Measurements from ENCODE around the gene RELN. TPM values are rescaled to one million over a fixed set of nuclear protein-coding genes. Genes with fewer than 3 reads are reported as not detected.
A peak's percentile ranks its signal among the peaks of the same experiment; 100 is the strongest.

RELN gene
- total and polyA plus RNA-seq, 9 of the 15 experiments (the other 6 are each of a cell fraction or from before 2014, with no cell fraction given), result 12.9 to 43.2 (median 18.1) TPM

DNA sequence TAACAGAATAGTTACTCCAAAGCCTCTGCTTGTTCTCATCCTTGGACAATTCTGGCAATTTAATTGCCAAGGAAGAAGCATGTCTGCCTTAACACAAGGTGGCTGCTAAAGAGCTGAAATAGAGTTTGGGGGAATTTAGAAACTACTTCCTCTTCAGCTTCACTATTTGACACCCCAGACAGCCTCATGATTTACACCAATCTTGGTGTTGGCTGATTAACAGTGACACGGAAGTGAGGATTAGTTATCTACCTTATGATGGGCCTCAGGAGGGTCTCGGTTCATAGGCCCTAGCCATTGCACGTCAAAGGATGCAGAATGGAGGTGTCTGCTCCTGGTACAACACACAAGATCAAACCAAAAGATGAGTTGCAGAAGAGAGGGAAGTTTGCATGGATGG lies 102.4 kb downstream of the RELN start:
- ATAC-seq (peak; percentile 25), FAIRE-seq (peak; percentile 70), DNase-seq (ENCODE audit: extremely low read depth in 1 of 4, low spot score in 3 of 4) (peak in 2 of 4 experiments; percentile 26 to 62)
- Histone ChIP-seq H3K9ac (ENCODE audit: insufficient read depth in 1 of 2, low read depth in 2 of 2, low read length in 2 of 2) (no peak overlapping the region), H4K20me1 (replicated peaks; ENCODE audit: control insufficient read depth, insufficient read depth, low read length) (no peaks in the 10 kb centered on the region), H3K4me3 (no peak overlapping the region), H3K27me3 (ENCODE audit: control insufficient read depth in 2 of 2, insufficient read depth in 2 of 2, low read length in 2 of 2) (no peaks in the 10 kb centered on the region), H2AFZ (ENCODE audit: low read depth, low read length) (peak overlapping the region; percentile 0; the same call in 1 of the 2 replicates), H3K4me1 (replicated peaks in 1 of 2; ENCODE audit: control insufficient read depth in 2 of 2, insufficient read depth in 2 of 2, low read length in 2 of 2) (peaks cover 4 to 23% of the 10 kb centered on the region in 2 experiments; a peak in 3 of 5 replicates), H3K4me2 (ENCODE audit: insufficient read depth, low read length) (peak overlapping the region; percentile 15; the same call in 1 of the 2 replicates), H3K36me3 (ENCODE audit: control insufficient read depth, insufficient read depth, low read length) (no peaks in the 10 kb centered on the region), H3K9me3 (replicated peaks; ENCODE audit: control insufficient read depth, insufficient read depth, low read depth, low read length) (no peaks in the 10 kb centered on the region), H3K27ac (ENCODE audit: extremely low read depth, low read depth, low read length) (no peak overlapping the region), H3K9me1 (ENCODE audit: control insufficient read depth, insufficient read depth, low read length) (no peaks in the 10 kb centered on the region), H3K79me2 (ENCODE audit: control insufficient read depth, insufficient read depth, low read length) (no peaks in the 10 kb centered on the region; the same call in 2 of the 3 replicates)
- no TSS peak for BruUV-seq (replicated peaks)
- in situ Hi-C loops (cut with MboI), result no loop called here
- ChIA-PET POLR2A (no interaction called here), CTCF (ENCODE audit: low intra/inter-chr PET ratio) (no interaction called here)
- 0% methylated on average over 3 of the region's 3 CpGs for WGBS (ENCODE audit: insufficient coverage, low coverage, missing lambda C conversion rate)
- intact Hi-C loops (cut with micrococcal nuclease), result loop anchor here (10.0 kb wide), 1 partner anchor 208 kb away; no protein-coding TSS in a partner anchor
- peak; percentile 63 for TF ChIP-seq CBFA2T3 (IDR thresholded peaks at IDR 0.05)
- no peak for TF ChIP-seq ZNF449 (CRISPR knock-in tag; IDR thresholded peaks at IDR 0.05)
- peak; percentile 93 for TF ChIP-seq PKNOX1 (IDR thresholded peaks at IDR 0.05)
- no peak for TF ChIP-seq NONO (IDR thresholded peaks at IDR 0.05; ENCODE audit: low read depth in 2 of 2, low read length in 1 of 2)
- 0 out of 2 replicates have a peak, but pooled peaks have one; percentile 28 for TF ChIP-seq SMARCA4 (IDR thresholded peaks at IDR 0.05)
- TF ChIP-seq, protein P1, sequence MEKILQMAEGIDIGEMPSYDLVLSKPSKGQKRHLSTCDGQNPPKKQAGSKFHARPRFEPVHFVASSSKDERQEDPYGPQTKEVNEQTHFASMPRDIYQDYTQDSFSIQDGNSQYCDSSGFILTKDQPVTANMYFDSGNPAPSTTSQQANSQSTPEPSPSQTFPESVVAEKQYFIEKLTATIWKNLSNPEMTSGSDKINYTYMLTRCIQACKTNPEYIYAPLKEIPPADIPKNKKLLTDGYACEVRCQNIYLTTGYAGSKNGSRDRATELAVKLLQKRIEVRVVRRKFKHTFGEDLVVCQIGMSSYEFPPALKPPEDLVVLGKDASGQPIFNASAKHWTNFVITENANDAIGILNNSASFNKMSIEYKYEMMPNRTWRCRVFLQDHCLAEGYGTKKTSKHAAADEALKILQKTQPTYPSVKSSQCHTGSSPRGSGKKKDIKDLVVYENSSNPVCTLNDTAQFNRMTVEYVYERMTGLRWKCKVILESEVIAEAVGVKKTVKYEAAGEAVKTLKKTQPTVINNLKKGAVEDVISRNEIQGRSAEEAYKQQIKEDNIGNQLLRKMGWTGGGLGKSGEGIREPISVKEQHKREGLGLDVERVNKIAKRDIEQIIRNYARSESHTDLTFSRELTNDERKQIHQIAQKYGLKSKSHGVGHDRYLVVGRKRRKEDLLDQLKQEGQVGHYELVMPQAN (IDR thresholded peaks at IDR 0.05; ENCODE audit: borderline replicate concordance), result no peak
- TF ChIP-seq FUS (optimal IDR thresholded peaks at IDR 0.05; ENCODE audit: low read depth, low read length), result no peak
- no peak for TF ChIP-seq SRSF9 (IDR thresholded peaks at IDR 0.05; ENCODE audit: borderline replicate concordance, low read depth, low read length)
- 0 out of 2 replicates have a peak, but pooled peaks have one; percentile 45 for TF ChIP-seq CC2D1A (IDR thresholded peaks at IDR 0.05)
- TF ChIP-seq KDM5B (IDR thresholded peaks at IDR 0.05; ENCODE audit: insufficient replicate concordance, low read depth, low read length), result no peak
- no peak for TF ChIP-seq MBD2 (IDR thresholded peaks at IDR 0.05; ENCODE audit: borderline replicate concordance, low read depth)
- TF ChIP-seq ETV6 (IDR thresholded peaks at IDR 0.05; ENCODE audit: borderline replicate concordance in 1 of 2, low read depth in 2 of 2, low read length in 1 of 2), result 0 out of 4 replicates have a peak, but pooled peaks of 1 of the 2 experiments have one; percentile 22
- no peak for TF ChIP-seq ETV6 (CRISPR knock-in tag; IDR thresholded peaks at IDR 0.05; ENCODE audit: borderline replicate concordance)
- no peak for TF ChIP-seq SIN3B (IDR thresholded peaks at IDR 0.05; ENCODE audit: low read depth)
- TF ChIP-seq ZNF316 (IDR thresholded peaks at IDR 0.05), result no peak
- no peak for TF ChIP-seq STAG1 (CRISPR knock-in tag; IDR thresholded peaks at IDR 0.05; ENCODE audit: borderline replicate concordance)
- peak; percentile 45 for TF ChIP-seq TAL1 (IDR thresholded peaks at IDR 0.05)
- 0 out of 2 replicates have a peak, but pooled peaks have one; percentile 23 for TF ChIP-seq TCF3 (CRISPR knock-in tag; IDR thresholded peaks at IDR 0.05)
